ENCODE data around the gene TMEM231. TPM values are rescaled to one million over a fixed set of nuclear protein-coding genes. Genes with fewer than 3 reads are reported as not detected.

TMEM231 gene
- total RNA-seq, 2 experiments from 2014 or later, result 2.5 TPM

DNA sequence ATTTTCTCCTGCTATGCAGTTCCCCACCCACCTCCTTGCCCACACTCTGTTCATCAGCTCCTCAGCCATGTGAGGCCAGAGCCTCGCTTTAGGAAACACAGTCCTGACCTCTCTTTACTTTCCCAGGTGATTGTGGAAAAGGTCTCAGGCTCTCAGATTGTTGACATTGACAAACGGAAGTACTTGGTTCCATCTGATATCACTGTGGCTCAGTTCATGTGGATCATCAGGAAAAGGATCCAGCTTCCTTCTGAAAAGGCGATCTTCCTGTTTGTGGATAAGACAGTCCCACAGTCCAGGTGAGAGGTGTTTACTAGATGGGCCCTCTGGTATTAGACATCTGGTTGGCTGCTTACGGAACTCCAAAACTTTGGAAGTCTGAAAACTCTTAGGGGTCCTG lies 11.9 kb upstream of the TMEM231 start:
- Mint-ChIP-seq H3K4me3 (peak overlapping the region; percentile 90), H3K9me3 (no peaks in the 10 kb centered on the region), H3K36me3 (ENCODE audit: low read depth) (peaks cover 63% of the 10 kb centered on the region), H3K27ac (peak overlapping the region; percentile 89), H3K4me1 (ENCODE audit: low read depth) (peaks cover 49% of the 10 kb centered on the region), H3K27me3 (peaks cover 9% of the 10 kb centered on the region)
- peaks cover 44% of the 10 kb centered on the region for H3K4me1 ChIP-seq (ENCODE audit: insufficient read depth, low read length)
- no peak overlapping the region for H3K27ac ChIP-seq (ENCODE audit: low read depth in 1 of 2, low read length in 2 of 2)
- TF ChIP-seq, protein P1, sequence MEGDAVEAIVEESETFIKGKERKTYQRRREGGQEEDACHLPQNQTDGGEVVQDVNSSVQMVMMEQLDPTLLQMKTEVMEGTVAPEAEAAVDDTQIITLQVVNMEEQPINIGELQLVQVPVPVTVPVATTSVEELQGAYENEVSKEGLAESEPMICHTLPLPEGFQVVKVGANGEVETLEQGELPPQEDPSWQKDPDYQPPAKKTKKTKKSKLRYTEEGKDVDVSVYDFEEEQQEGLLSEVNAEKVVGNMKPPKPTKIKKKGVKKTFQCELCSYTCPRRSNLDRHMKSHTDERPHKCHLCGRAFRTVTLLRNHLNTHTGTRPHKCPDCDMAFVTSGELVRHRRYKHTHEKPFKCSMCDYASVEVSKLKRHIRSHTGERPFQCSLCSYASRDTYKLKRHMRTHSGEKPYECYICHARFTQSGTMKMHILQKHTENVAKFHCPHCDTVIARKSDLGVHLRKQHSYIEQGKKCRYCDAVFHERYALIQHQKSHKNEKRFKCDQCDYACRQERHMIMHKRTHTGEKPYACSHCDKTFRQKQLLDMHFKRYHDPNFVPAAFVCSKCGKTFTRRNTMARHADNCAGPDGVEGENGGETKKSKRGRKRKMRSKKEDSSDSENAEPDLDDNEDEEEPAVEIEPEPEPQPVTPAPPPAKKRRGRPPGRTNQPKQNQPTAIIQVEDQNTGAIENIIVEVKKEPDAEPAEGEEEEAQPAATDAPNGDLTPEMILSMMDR (IDR thresholded peaks at IDR 0.05), result no peak
- H3K4me3 ChIP-seq (ENCODE audit: low read length), result no peak overlapping the region
- ChIA-PET CTCF (interaction anchor here (1.6 to 1.9 kb wide), 3 partner anchors 12 to 196 kb away, joined by 4 to 5 read pairs (median 4); partner anchors contain the start of gene TMEM231), POLR2A (interaction anchor here (2.5 to 3.8 kb wide), 3 partner anchors 51 to 80 kb away, joined by 10 to 59 read pairs (median 16); partner anchors contain the start of genes ADAT1, KARS1 and TERF2IP)
- H3K27me3 ChIP-seq (ENCODE audit: control insufficient read depth in 1 of 2, insufficient read depth in 2 of 2, low read length in 2 of 2), result no peaks in the 10 kb centered on the region
- DNase-seq (no peak), ATAC-seq (ENCODE audit: poor library complexity) (no peak)
- intact Hi-C loops (cut with DNase I, micrococcal nuclease), result loop anchor here (2.0 to 10.0 kb wide), 9 partner anchors 51 to 901 kb away; partner anchors contain the start of genes KARS1 (in 2 of the 2), TERF2IP (in 2 of the 2), TMEM170A (in 2 of the 2) and ADAT1 (in 1 of the 2)
- H3K9me3 ChIP-seq (ENCODE audit: control insufficient read depth in 1 of 2, insufficient read depth in 1 of 2, low read length in 2 of 2), result no peaks in the 10 kb centered on the region
- H3K36me3 ChIP-seq (ENCODE audit: insufficient read depth, low read length), result peaks cover 50% of the 10 kb centered on the region

GRCh38 chr16:75566758-75567255 lies 10.8 kb upstream of the TMEM231 start:
- TF ChIP-seq, protein P1 (IDR thresholded peaks at IDR 0.05), result no peak
- intact Hi-C loops (cut with DNase I, micrococcal nuclease), result loop anchor here (1.0 to 10.0 kb wide), 11 partner anchors 11 to 900 kb away; partner anchors contain the start of genes ADAT1 (in 2 of the 2), KARS1 (in 2 of the 2), TERF2IP (in 2 of the 2) and TMEM170A (in 2 of the 2)
- Histone ChIP-seq H3K9me3 (ENCODE audit: control insufficient read depth in 1 of 2, insufficient read depth in 1 of 2, low read length in 2 of 2) (no peaks in the 10 kb centered on the region), H3K27ac (ENCODE audit: low read depth in 1 of 2, low read length in 2 of 2) (peak overlapping the region; percentile 27 to 76), H3K27me3 (ENCODE audit: control insufficient read depth in 1 of 2, insufficient read depth in 2 of 2, low read length in 2 of 2) (no peaks in the 10 kb centered on the region), H3K4me3 (ENCODE audit: low read length) (peak overlapping the region; percentile 90), H3K4me1 (ENCODE audit: insufficient read depth, low read length) (peaks cover 41% of the 10 kb centered on the region), H3K36me3 (ENCODE audit: insufficient read depth, low read length) (peaks cover 39% of the 10 kb centered on the region)
- no peaks in the 10 kb centered on the region for H3K9me3 Mint-ChIP-seq
- ATAC-seq (ENCODE audit: poor library complexity) (peak; percentile 2), DNase-seq (peak in 6 of 14 experiments; percentile 8 to 58 (median 28))
- peaks cover 41% of the 10 kb centered on the region for H3K4me1 Mint-ChIP-seq (ENCODE audit: low read depth)
- peaks cover 14% of the 10 kb centered on the region for H3K27me3 Mint-ChIP-seq
- ChIA-PET CTCF (interaction anchor here (1.6 to 2.4 kb wide), 4 partner anchors 11 to 197 kb away, joined by 4 to 10 read pairs (median 4); partner anchors contain the start of gene TMEM231), POLR2A (interaction anchor here (0.6 to 3.8 kb wide), 15 partner anchors 10 to 900 kb away, joined by 3 to 59 read pairs (median 4); partner anchors contain the start of genes ADAT1, CFDP1, KARS1 and RFWD3)
- H3K27ac Mint-ChIP-seq, result peak overlapping the region; percentile 89
- H3K4me3 Mint-ChIP-seq, result peak overlapping the region; percentile 90
- H3K36me3 Mint-ChIP-seq (ENCODE audit: low read depth), result peaks cover 53% of the 10 kb centered on the region

- Histone ChIP-seq H3K4me1 (ENCODE audit: insufficient read depth, low read length) (peaks cover 41% of the 10 kb centered on the region), H3K4me3 (ENCODE audit: low read length) (peak within 1 kb of the TSS; percentile 90), H3K27ac (ENCODE audit: low read depth in 1 of 2, low read length in 2 of 2) (peak within 1 kb of the TSS; percentile 69 to 76), H3K36me3 (ENCODE audit: insufficient read depth, low read length) (peaks cover 36% of the 10 kb centered on the region), H3K27me3 (ENCODE audit: control insufficient read depth in 1 of 2, insufficient read depth in 2 of 2, low read length in 2 of 2) (no peaks in the 10 kb centered on the region), H3K9me3 (ENCODE audit: control insufficient read depth in 1 of 2, insufficient read depth in 1 of 2, low read length in 2 of 2) (no peaks in the 10 kb centered on the region)
- Mint-ChIP-seq H3K27me3 (peaks cover 14% of the 10 kb centered on the region), H3K9me3 (no peaks in the 10 kb centered on the region), H3K4me1 (ENCODE audit: low read depth) (peaks cover 39% of the 10 kb centered on the region), H3K36me3 (ENCODE audit: low read depth) (peaks cover 50% of the 10 kb centered on the region), H3K27ac (peak within 1 kb of the TSS; percentile 89), H3K4me3 (peak within 1 kb of the TSS; percentile 94)
- TF ChIP-seq, protein P1 (IDR thresholded peaks at IDR 0.05), result no peak
- peak; percentile 75 for ATAC-seq (ENCODE audit: poor library complexity)
- peak; percentile 83 to 95 (median 88) for DNase-seq
- ChIA-PET CTCF (interaction anchor here (1.9 to 3.5 kb wide), 4 partner anchors 10 to 55 kb away, joined by 5 to 26 read pairs (median 14); partner anchors contain the start of gene TMEM231), POLR2A (interaction anchor here (0.6 to 3.8 kb wide), 15 partner anchors 11 to 899 kb away, joined by 3 to 59 read pairs (median 4); partner anchors contain the start of genes ADAT1, CFDP1, KARS1 and RFWD3)
- intact Hi-C loops (cut with DNase I, micrococcal nuclease), result loop anchor here (1.0 to 10.0 kb wide), 11 partner anchors 10 to 899 kb away; partner anchors contain the start of genes ADAT1 (in 2 of the 2), KARS1 (in 2 of the 2), TERF2IP (in 2 of the 2) and TMEM170A (in 2 of the 2)
Observed at GRCh38 chr16:75566040-75566757, 10.1 kb upstream of the TMEM231 start, which contains the start of gene GABARAPL2. Gene GABARAPL2, plus strand, starts transcription at chr16:75566379. Its CDS starts 108 bp downstream, at chr16:75566487.

Data from CD4-positive, alpha-beta T cell (primary cell).